Stimulated activated CD8-positive, alpha-beta memory T cell treated with anti-CD3 and anti-CD28 coated beads, Interleukin-12 subunit alpha, Interleukin-12 subunit beta, amount 100 ng/mL, for 24 hours (primary cell): ENCODE measurements around the gene PSMG4.

Experiments used
- DNase-seq: peaks from one replicate; pipeline ENCODE4 v3.0.0-alpha.2; 2020; ENCODE audit errors: extremely low read depth

Gene PSMG4

GRCh38 chr6:3276174-3277167 lies 17.7 kb downstream of the PSMG4 start:
- DNase-seq = no peak

GRCh38 chr6:3277251-3277650 lies 18.5 kb downstream of the PSMG4 start:
- DNase-seq = no peak

GRCh38 chr6:3277851-3278416 lies 19.2 kb downstream of the PSMG4 start:
- DNase-seq = no peak

- no peak for DNase-seq
These were observed 19.9 kb downstream of the PSMG4 start for GRCh38 chr6:3278691-3279090.

- no peak for DNase-seq
These were observed 21.3 kb downstream of the PSMG4 start for GRCh38 chr6:3280091-3280490.

GRCh38 chr6:3280866-3281465 lies 22.2 kb downstream of the PSMG4 start:
- DNase-seq = no peak

GRCh38 chr6:3281631-3282475 lies 23.1 kb downstream of the PSMG4 start:
- DNase-seq = no peak

- DNase-seq = no peak
These were observed 23.9 kb downstream of the PSMG4 start for GRCh38 chr6:3282476-3283236.

GRCh38 chr6:3283241-3283640 lies 24.5 kb downstream of the PSMG4 start:
- no peak for DNase-seq

- DNase-seq = no peak
These were observed 25.1 kb downstream of the PSMG4 start for GRCh38 chr6:3283641-3284435.

- DNase-seq = no peak
These were observed 25.7 kb downstream of the PSMG4 start for GRCh38 chr6:3284436-3284876.

- DNase-seq = no peak
These were observed 26.4 kb downstream of the PSMG4 start for GRCh38 chr6:3285049-3285639.

GRCh38 chr6:3285732-3286131 lies 27.0 kb downstream of the PSMG4 start:
- no peak for DNase-seq

GRCh38 chr6:3286641-3287171 lies 28.0 kb downstream of the PSMG4 start:
- DNase-seq = no peak

GRCh38 chr6:3287308-3287707 lies 28.6 kb downstream of the PSMG4 start:
- no peak for DNase-seq

- DNase-seq = no peak
These were observed 29.4 kb downstream of the PSMG4 start for GRCh38 chr6:3287976-3288707.

GRCh38 chr6:3288711-3289663 lies 30.2 kb downstream of the PSMG4 start:
- DNase-seq = no peak

- DNase-seq = no peak
These were observed 30.9 kb downstream of the PSMG4 start for GRCh38 chr6:3289664-3290055.
